Islet of Langerhans (tissue), 1 donor: ENCODE measurements around the gene GALNT14.

ENCODE experiments used
- FAIRE-seq: peaks from one replicate; lab custom pipeline; 2011; peaks lifted over from hg19 to GRCh38; lab: Jason Lieb, UNC

GALNT14 gene

GRCh38 chr2:31132786-31133185 is 5.5 kb downstream of the GALNT14 start:
- FAIRE-seq: no peak

GRCh38 chr2:31131871-31132270 is 6.4 kb downstream of the GALNT14 start:
- no peak for FAIRE-seq

GRCh38 chr2:31129375-31130171 is 8.7 kb downstream of the GALNT14 start:
- FAIRE-seq: no peak

- FAIRE-seq: no peak
Measured at GRCh38 chr2:31127931-31128330, 10.3 kb downstream of the GALNT14 start.

GRCh38 chr2:31125918-31126695 is 12.1 kb downstream of the GALNT14 start:
- no peak for FAIRE-seq

- FAIRE-seq: no peak
Measured at GRCh38 chr2:31124904-31125303, 13.3 kb downstream of the GALNT14 start.

GRCh38 chr2:31122133-31122532 is 16.1 kb downstream of the GALNT14 start:
- FAIRE-seq: no peak

GRCh38 chr2:31113765-31114164 is 24.5 kb downstream of the GALNT14 start:
- no peak for FAIRE-seq

- no peak for FAIRE-seq
Measured at GRCh38 chr2:31112544-31112943, 25.7 kb downstream of the GALNT14 start.

GRCh38 chr2:31110998-31111397 is 27.2 kb downstream of the GALNT14 start:
- FAIRE-seq: no peak

GRCh38 chr2:31110431-31110830 is 27.8 kb downstream of the GALNT14 start:
- FAIRE-seq: no peak

- no peak for FAIRE-seq
Measured at GRCh38 chr2:31109633-31110192, 28.5 kb downstream of the GALNT14 start.

GRCh38 chr2:31108561-31109286 is 29.5 kb downstream of the GALNT14 start:
- FAIRE-seq: no peak

GRCh38 chr2:31107591-31108300 is 30.5 kb downstream of the GALNT14 start:
- FAIRE-seq: no peak

- FAIRE-seq: no peak
Measured at GRCh38 chr2:31101701-31102100, 36.5 kb downstream of the GALNT14 start.

- no peak for FAIRE-seq
Measured at GRCh38 chr2:31097962-31098613, 40.2 kb downstream of the GALNT14 start.

GRCh38 chr2:31090188-31090587 is 48.1 kb downstream of the GALNT14 start:
- FAIRE-seq: no peak

GRCh38 chr2:31089645-31090044 is 48.6 kb downstream of the GALNT14 start:
- no peak for FAIRE-seq

- no peak for FAIRE-seq
Measured at GRCh38 chr2:31088504-31089195, 49.6 kb downstream of the GALNT14 start.

GRCh38 chr2:31087491-31087890 is 50.7 kb downstream of the GALNT14 start:
- no peak for FAIRE-seq

- no peak for FAIRE-seq
Measured at GRCh38 chr2:31086590-31086989, 51.6 kb downstream of the GALNT14 start.
